ENCODE results near the gene SRMS.

SRMS gene

DNA sequence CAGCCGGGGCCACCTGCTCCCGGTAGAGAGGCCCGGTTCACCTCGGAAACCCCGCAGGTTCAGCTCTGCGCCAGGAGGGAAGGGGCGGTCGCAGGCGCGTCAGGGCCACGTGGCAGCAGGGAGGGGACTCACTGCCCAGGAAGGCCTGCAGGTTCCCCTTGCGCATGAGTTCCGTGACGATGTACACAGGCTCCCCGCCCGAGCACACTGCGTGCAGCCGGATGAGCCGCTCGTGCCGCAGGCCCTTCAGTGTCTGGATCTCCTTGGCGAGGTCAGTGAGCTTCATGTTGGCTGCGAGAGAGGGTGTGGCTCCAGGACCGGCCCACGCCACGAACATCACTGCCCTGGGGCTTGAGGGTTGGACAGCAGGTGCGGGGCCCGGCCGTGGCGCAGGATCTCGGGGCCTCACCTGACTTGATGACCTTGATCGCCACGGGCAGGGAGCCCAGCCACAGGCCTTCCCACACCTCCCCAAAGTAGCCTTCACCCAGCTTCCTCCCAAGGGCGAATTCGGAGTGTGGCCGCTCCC lies 5.5 kb downstream of the SRMS start:
- FAIRE-seq (no peak), DNase-seq (ENCODE audit: insufficient read length, low spot score) (no peak)
- TF ChIP-seq, protein P1, sequence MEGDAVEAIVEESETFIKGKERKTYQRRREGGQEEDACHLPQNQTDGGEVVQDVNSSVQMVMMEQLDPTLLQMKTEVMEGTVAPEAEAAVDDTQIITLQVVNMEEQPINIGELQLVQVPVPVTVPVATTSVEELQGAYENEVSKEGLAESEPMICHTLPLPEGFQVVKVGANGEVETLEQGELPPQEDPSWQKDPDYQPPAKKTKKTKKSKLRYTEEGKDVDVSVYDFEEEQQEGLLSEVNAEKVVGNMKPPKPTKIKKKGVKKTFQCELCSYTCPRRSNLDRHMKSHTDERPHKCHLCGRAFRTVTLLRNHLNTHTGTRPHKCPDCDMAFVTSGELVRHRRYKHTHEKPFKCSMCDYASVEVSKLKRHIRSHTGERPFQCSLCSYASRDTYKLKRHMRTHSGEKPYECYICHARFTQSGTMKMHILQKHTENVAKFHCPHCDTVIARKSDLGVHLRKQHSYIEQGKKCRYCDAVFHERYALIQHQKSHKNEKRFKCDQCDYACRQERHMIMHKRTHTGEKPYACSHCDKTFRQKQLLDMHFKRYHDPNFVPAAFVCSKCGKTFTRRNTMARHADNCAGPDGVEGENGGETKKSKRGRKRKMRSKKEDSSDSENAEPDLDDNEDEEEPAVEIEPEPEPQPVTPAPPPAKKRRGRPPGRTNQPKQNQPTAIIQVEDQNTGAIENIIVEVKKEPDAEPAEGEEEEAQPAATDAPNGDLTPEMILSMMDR (IDR thresholded peaks at IDR 0.05; ENCODE audit: insufficient read depth, missing control alignments), result no peak

DNA sequence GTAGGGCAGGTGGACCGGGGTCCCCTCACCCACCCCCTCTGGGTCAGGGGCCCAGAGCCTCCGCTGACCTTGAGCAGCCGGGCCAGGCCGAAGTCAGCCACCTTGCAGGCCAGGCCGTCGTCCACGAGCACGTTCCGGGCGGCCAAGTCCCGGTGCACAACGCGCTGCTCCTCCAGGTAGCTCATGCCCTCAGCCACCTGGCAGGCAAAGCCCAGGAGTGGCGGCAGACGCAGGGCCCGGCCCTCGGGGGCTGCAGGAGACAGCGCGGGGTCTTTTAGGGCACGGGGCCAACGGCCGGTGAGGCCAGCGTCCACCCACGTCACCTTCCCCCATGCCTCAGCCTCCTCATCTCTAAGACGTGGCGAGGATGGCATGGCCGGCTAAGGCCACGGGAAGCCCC lies 6.2 kb downstream of the SRMS start:
- DNase-seq (ENCODE audit: insufficient read length, low spot score) (no peak), FAIRE-seq (no peak)
- TF ChIP-seq, protein P1 (IDR thresholded peaks at IDR 0.05; ENCODE audit: insufficient read depth, missing control alignments), result no peak

DNA sequence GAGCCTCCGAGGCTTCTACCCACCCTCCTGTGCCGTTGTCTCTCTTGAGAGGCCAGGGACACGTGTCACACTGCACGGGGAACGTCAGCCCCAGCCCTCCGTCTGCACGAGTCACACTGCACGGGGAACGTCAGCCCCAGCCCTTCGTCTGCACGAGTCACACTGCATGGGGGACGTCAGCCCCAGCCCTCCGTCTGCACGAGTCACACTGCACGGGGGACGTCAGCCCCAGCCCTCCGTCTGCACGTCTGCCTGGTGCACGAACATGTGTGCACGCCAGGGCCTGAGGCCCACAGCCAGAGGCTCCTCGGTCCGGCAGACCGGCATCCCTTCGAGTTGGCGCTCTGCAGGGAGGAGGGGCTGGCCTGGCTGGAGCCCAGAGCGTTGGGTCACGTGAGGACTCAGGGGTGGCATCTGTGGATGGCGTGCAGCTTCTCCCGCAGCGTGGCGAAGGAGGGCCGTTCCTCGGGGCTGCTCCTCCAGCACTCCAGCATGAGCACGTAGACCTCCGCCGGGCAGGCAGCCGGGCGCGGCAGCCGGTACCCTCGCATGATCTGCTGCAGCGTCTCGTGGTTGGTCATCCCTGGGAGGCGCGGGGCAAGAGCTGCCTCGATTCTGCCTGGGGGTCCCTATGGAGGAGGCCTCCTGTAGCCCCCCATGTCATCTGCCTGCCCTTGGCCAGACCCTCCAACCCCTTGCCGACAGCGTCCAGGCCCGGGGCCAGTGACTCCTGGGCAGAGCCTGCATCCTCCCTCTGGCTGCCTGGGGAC lies 6.9 kb downstream of the SRMS start:
- TF ChIP-seq, protein P1 (IDR thresholded peaks at IDR 0.05; ENCODE audit: insufficient read depth, missing control alignments), result no peak
- FAIRE-seq, result no peak
- DNase-seq (ENCODE audit: insufficient read length, low spot score), result no peak

DNA sequence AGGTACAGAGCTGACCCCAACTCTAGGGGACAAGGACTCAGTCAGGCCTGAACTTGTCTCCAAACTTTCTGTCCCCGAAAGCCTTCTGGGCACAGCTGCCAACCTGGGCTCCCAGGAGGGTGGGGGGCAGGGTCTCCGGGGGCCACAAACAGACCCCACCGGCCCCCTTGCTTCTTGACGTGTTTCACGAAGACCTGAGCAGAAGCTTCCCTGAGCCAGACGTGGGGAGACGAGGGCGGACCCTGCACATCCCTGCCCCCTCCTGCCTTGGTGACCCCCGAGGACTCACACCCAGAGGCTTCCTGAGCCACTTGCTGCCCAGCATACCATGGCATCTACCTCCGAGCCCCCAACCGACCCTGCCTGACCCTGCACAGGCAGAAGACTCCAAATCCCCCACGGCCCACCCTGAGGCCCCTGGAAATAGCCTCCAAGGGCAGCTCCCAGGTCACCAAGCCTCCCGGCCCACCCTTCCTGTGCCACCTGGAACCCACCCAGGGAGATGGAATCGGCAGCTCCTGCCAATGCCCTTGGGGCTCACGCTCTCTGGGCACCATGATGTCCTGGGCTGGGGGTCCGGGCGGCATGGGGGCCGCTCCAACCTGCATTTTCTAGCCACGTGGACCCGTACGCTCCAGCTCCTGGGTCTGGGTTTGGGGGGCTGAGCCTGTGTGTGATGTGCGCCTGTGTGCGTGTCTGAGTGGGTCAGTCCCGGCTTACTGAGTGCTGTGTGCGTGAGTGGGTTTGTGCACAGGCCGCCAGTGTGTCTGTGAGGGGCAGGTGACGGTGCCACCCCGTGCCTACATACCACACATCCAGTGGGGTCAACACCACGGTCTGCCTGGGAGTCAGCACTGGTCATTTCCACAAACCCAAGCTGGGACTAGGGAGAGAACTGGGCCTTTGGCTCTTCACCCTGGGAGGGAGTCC lies 7.8 kb downstream of the SRMS start:
- DNase-seq (ENCODE audit: insufficient read length, low spot score) (no peak), FAIRE-seq (no peak)
- TF ChIP-seq, protein P1 (IDR thresholded peaks at IDR 0.05; ENCODE audit: insufficient read depth, missing control alignments), result no peak

DNA sequence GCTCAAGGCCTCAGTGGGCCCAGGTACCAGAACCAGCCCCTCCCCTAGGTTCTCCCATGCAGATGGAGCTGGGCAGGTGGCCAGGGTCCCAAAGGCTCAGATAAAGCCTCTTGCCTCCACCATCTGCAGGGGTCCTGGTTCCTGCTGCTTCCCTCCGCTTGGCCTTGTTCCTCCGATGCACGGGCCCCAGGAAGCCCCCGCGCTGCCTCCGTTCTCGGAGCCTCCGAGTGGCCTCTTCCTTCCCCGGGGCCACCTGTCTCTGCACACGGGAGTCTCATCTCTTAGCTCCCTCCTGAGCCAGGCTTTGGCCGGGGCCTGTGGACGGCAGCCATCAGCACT lies 8.5 kb downstream of the SRMS start:
- FAIRE-seq (no peak), DNase-seq (ENCODE audit: insufficient read length, low spot score) (no peak)
- TF ChIP-seq, protein P1 (IDR thresholded peaks at IDR 0.05; ENCODE audit: insufficient read depth, missing control alignments), result no peak

DNA sequence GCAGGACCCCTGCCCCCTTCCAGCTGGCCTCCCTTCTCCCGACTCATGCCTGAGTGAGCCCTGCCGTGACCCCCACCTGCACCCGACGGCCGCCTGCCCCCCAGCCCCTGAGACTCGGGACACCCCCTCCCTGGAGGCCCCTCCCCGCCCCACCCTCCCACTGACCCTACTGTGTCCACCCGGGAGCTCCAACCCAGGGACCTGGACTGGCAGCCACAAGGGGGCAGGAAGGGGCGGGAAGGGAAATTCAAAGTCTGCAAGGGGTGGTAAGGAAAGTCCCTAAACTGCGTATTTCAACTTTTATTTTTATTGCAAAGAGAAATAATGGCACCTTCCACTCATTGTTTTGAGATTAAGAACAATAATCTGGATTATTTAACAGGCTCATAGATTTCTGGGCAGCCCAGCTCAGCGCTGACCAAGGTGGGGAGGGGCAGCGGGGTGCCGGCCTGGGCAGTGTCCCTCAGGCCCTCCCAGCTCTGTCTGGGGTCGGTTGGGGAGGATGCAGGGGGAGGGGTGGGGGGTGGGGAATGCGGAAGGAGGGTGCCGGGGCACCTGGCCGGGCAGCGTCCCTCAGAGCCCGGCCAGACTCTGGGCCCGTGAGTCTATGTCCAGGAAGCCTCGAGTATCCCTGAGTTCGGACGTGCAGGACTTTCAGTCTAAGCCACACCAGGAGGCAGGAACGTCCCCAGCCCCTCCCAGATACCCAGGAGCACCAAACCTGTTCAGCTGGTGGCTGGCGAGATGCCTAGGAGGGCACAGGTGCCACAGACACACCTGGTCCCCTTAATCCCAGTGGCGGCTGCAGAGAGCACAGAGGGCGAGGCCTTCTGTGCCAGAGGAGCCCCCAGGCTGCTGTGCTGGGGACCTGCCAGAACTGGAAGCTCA lies 9.1 kb downstream of the SRMS start:
- DNase-seq (ENCODE audit: insufficient read length, low spot score), result no peak
- no peak for FAIRE-seq

More for the DNA sequence above, 9.1 kb downstream of the SRMS start:
- TF ChIP-seq, protein P1 (IDR thresholded peaks at IDR 0.05; ENCODE audit: insufficient read depth, missing control alignments), result no peak

Measured in D721Med (cell line).